Hippocampal formation (tissue), 2 donors: ENCODE measurements around the gene AHDC1.
"Not testable (repeated sequence)": the region's sequence is repeated elsewhere in the genome, so short reads cannot be mapped to it uniquely, and the experiment has no call there.

Experiments
- DNase-seq, 2 donors: peaks; one replicate each; lab custom pipeline; 2025; lab: John Stamatoyannopoulos, UW

Gene AHDC1

GRCh38 chr1:27549807-27550408, 54.0 kb downstream of the AHDC1 start:
- no peak for DNase-seq

- no peak for DNase-seq
Observed at GRCh38 chr1:27548858-27549719, 54.9 kb downstream of the AHDC1 start.

GRCh38 chr1:27548136-27548853, 55.6 kb downstream of the AHDC1 start:
- DNase-seq = no peak

- DNase-seq = no peak
Observed at GRCh38 chr1:27547220-27548116, 56.5 kb downstream of the AHDC1 start.

GRCh38 chr1:27545876-27546275, 58.1 kb downstream of the AHDC1 start:
- DNase-seq = no peak

GRCh38 chr1:27545271-27545670, 58.7 kb downstream of the AHDC1 start:
- DNase-seq = peak in 1 of 2 donors; percentile 16

GRCh38 chr1:27544834-27545233, 59.1 kb downstream of the AHDC1 start:
- no peak for DNase-seq

- no peak for DNase-seq
Observed at GRCh38 chr1:27543284-27543683, 60.7 kb downstream of the AHDC1 start.

- no peak for DNase-seq
Observed at GRCh38 chr1:27542463-27543273, 61.3 kb downstream of the AHDC1 start.

- DNase-seq = no peak
Observed at GRCh38 chr1:27539901-27540861, 63.8 kb downstream of the AHDC1 start.

GRCh38 chr1:27538793-27539192, 65.2 kb downstream of the AHDC1 start:
- no peak for DNase-seq

GRCh38 chr1:27538305-27538676, 65.7 kb downstream of the AHDC1 start:
- DNase-seq = not testable (repeated sequence)

GRCh38 chr1:27536767-27537166, 67.2 kb downstream of the AHDC1 start:
- peak; percentile 28 to 67 for DNase-seq

- peak; percentile 63 to 72 for DNase-seq
Observed at GRCh38 chr1:27536010-27536757, 67.8 kb downstream of the AHDC1 start.

- DNase-seq = no peak
Observed at GRCh38 chr1:27535386-27535785, 68.6 kb downstream of the AHDC1 start.

- DNase-seq = no peak
Observed at GRCh38 chr1:27531959-27532685, 71.8 kb downstream of the AHDC1 start.

- no peak for DNase-seq
Observed at GRCh38 chr1:27530192-27530591, 73.8 kb downstream of the AHDC1 start.

- no peak for DNase-seq
Observed at GRCh38 chr1:27529704-27530018, 74.3 kb downstream of the AHDC1 start.
